GM12878 (cell line): ENCODE data around the gene IL1R2.

Source experiments
- BCL11A ChIP-seq: IDR thresholded peaks from 2 replicates; pipeline ENCODE4 v1.6.1; 2011; ENCODE audit warnings: low read depth, low read length
- CTCF ChIP-seq, 3 experiments: IDR thresholded peaks in 2 of 3; conservative IDR thresholded peaks in 1 of 3; 2 replicates each; pipeline ENCODE4 v1.5.1; 2011; ENCODE audit warnings: low read depth in 3 of 3, low read length in 3 of 3, mild to moderate bottlenecking in 3 of 3, control low read depth in 2 of 3, moderate library complexity in 2 of 3, inconsistent platforms in 1 of 3, mixed read lengths in 1 of 3; ENCODE audit not compliant: control insufficient read depth in 2 of 3, insufficient read depth in 1 of 3; ENCODE audit errors: extremely low read depth in 1 of 3
- ELK1 ChIP-seq: IDR thresholded peaks from 2 replicates; pipeline ENCODE4 v1.6.1; 2012; ENCODE audit warnings: low read depth, low read length, improper control_type of control experiment
- RAD21 ChIP-seq: IDR thresholded peaks from 2 replicates; pipeline ENCODE4 v1.6.1; 2011; ENCODE audit warnings: mild to moderate bottlenecking, low read depth, low read length, moderate library complexity; ENCODE audit not compliant: insufficient read depth
- TARDBP ChIP-seq: IDR thresholded peaks from 2 replicates; pipeline ENCODE4 v1.6.1; 2016; ENCODE audit warnings: borderline replicate concordance

- no peak for TF ChIP-seq RAD21
- no peak for TF ChIP-seq BCL11A
- no peak for TF ChIP-seq TARDBP
- TF ChIP-seq CTCF (IDR thresholded peaks at IDR 0.05 in 2 of 3, conservative IDR thresholded peaks at IDR 0.05 in 1 of 3; ENCODE audit: control insufficient read depth in 2 of 3, extremely low read depth in 1 of 3, insufficient read depth in 1 of 3, low read depth in 3 of 3, low read length in 3 of 3) = no peak
- TF ChIP-seq ELK1 = no peak
Measured at GRCh38 chr2:102034683-102035548, 43.2 kb downstream of the IL1R2 start.
